Measurements from ENCODE around the gene ANP32E. TPM values are rescaled to one million over a fixed set of nuclear protein-coding genes. Genes with fewer than 3 reads are reported as not detected.
A peak's percentile ranks its signal among the peaks of the same experiment; 100 is the strongest.

The ANP32E gene
- total RNA-seq, 2 donors from 2014 or later, result 9.8 to 13.5 TPM

DNA sequence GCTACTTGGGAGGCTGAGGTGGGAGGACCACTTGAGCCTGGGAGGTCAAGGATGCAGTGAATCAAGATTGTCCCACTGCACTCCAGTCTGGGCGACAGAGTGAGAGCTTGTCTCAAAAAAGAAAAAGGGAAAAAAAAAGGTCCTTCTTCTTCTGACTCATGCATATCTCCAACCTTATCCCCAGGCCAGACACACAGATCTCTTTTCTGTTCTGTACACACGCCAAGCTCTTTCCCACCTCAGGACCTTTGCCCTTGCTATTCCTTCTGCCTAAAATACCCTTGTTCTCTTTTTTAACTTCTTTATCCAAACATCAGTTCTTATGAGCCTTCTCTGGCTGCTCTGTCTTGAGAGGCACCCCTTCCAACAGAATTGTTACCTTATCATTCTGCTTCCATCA, 64.1 kb downstream of the ANP32E start:
- no peak for DNase-seq (ENCODE audit: low spot score)
- Histone ChIP-seq H3K27ac (no peak overlapping the region), H3K4me1 (replicated peaks) (no peaks in the 10 kb centered on the region), H3K36me3 (no peaks in the 10 kb centered on the region), H3K27me3 (replicated peaks; ENCODE audit: insufficient read depth) (no peaks in the 10 kb centered on the region), H3K9me3 (no peaks in the 10 kb centered on the region), H3K4me3 (no peak overlapping the region)
- whole genome bisulfite sequencing, result 88% methylated on average over 2 of the region's 2 CpGs
- TF ChIP-seq POLR2AphosphoS5 (IDR thresholded peaks at IDR 0.05) (no peak), POLR2A (IDR thresholded peaks at IDR 0.05) (no peak)
- TF ChIP-seq, protein P1, sequence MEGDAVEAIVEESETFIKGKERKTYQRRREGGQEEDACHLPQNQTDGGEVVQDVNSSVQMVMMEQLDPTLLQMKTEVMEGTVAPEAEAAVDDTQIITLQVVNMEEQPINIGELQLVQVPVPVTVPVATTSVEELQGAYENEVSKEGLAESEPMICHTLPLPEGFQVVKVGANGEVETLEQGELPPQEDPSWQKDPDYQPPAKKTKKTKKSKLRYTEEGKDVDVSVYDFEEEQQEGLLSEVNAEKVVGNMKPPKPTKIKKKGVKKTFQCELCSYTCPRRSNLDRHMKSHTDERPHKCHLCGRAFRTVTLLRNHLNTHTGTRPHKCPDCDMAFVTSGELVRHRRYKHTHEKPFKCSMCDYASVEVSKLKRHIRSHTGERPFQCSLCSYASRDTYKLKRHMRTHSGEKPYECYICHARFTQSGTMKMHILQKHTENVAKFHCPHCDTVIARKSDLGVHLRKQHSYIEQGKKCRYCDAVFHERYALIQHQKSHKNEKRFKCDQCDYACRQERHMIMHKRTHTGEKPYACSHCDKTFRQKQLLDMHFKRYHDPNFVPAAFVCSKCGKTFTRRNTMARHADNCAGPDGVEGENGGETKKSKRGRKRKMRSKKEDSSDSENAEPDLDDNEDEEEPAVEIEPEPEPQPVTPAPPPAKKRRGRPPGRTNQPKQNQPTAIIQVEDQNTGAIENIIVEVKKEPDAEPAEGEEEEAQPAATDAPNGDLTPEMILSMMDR (IDR thresholded peaks at IDR 0.05), result no peak
- intact Hi-C loops (cut with DNase I), result no loop called here

DNA sequence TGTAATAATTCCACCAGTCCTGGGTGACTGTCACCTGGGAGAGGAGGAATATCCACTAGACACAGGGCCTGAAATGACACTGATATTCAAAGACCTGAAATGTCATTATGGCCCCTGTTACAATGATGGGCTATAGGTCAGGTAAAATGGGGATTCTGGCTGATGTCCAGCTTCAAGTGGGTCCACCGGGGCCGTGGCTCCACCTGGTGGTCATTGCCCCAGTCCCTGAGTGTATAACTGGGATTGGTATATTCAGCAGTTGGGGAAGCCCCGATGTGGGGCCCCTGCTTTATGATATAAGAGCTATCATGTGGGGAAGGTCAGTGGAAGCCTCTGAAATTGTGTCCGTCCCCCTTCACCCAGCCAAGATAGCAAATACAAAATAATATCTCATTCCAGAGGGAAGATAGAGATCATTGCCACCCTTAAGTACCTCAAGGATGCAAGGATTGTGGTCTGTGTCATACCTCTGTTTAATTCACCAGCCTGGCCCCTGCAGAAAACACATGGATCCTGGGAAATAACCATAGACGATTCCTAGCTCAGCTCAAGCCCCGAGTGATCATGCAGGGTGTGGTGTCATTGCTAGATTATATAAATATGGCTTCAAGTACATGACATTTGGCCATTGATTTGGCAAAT, 66.8 kb downstream of the ANP32E start:
- no peaks in the 10 kb centered on the region for H3K4me1 ChIP-seq (replicated peaks)
- no peaks in the 10 kb centered on the region for H3K36me3 ChIP-seq
- no peak overlapping the region for H3K27ac ChIP-seq
- DNase-seq (ENCODE audit: low spot score), result peak; percentile 61
- H3K4me3 ChIP-seq, result no peak overlapping the region
- WGBS, result 18% methylated on average over 6 of the region's 6 CpGs
- TF ChIP-seq POLR2A (IDR thresholded peaks at IDR 0.05), result no peak
- TF ChIP-seq POLR2AphosphoS5 (IDR thresholded peaks at IDR 0.05), result peak; percentile 66
- TF ChIP-seq, protein P1 (IDR thresholded peaks at IDR 0.05), result peak; percentile 36 to 81 (median 76)
- intact Hi-C loops (cut with DNase I), result loop anchor here (1.0 to 5.0 kb wide), 2 partner anchors 96 to 207 kb away; no protein-coding TSS in a partner anchor
- no peaks in the 10 kb centered on the region for H3K9me3 ChIP-seq
- no peaks in the 10 kb centered on the region for H3K27me3 ChIP-seq (replicated peaks; ENCODE audit: insufficient read depth)

Small RNA genes within 50 kb of the gene (small RNA-seq; reads per million reads assigned to genes)
- 0 reads per million in 2 donors for gene RN7SL480P
- gene RNU2-17P, result 0 to 0.37 reads per million in 2 donors

Other genes starting within 250 kb of the ANP32E start
- gene OTUD7B, start 225.4 kb downstream of the ANP32E start, total RNA-seq, result 10 to 100 TPM; 13.5 to 27.3 TPM
- gene VPS45, start 168.3 kb downstream of the ANP32E start, total RNA-seq, result 10 to 100 TPM; 29.6 to 33.3 TPM
- gene PLEKHO1, start 86.2 kb downstream of the ANP32E start, total RNA-seq, result 10 to 100 TPM; 33.1 to 75.0 TPM
- 1 to 10 TPM in 1 of 2 donors, under 1 TPM in 1; 0.36 to 3.3 TPM for gene CA14, start 21.7 kb upstream of the ANP32E start, total RNA-seq
- gene APH1A, start 32.9 kb upstream of the ANP32E start, total RNA-seq, result 100 to 1,000 TPM; 122 to 130 TPM
- gene C1orf54, start 36.7 kb upstream of the ANP32E start, total RNA-seq, result 1 to 10 TPM; 1.4 to 8.2 TPM
- 10 to 100 TPM in 1 of 2 donors, 1 to 10 TPM in 1; 6.9 to 10.1 TPM for gene CIART, start 46.4 kb upstream of the ANP32E start, total RNA-seq
- 10 to 100 TPM; 40.1 to 49.0 TPM for gene MRPS21, start 57.7 kb upstream of the ANP32E start, total RNA-seq
- gene PRPF3, start 85.4 kb upstream of the ANP32E start, total RNA-seq, result 10 to 100 TPM; 41.1 to 61.8 TPM
- gene RPRD2, start 128.0 kb upstream of the ANP32E start, total RNA-seq, result 10 to 100 TPM; 20.6 to 31.4 TPM

All from prostate gland (tissue), 2 donors.